A673 (cell line): ENCODE results near the gene SDCCAG8. TPM values are rescaled to one million over a fixed set of nuclear protein-coding genes. Genes with fewer than 3 reads are reported as not detected.

ENCODE experiments used
- BruUV-seq: library from RNA; stranded (reverse); fragments of 400-500 nt; replicated peaks from 2 replicates; lab custom pipeline; 2021; lab: Mats Ljungman, UMichigan
- CTCF ChIA-PET: fragments of 300-600 bp; sonication (Branson Sonifier 250); formaldehyde crosslinking; loops from one replicate; lab custom pipeline; 2022; ENCODE audit warnings: antibody characterized with exemption; lab: Charles Lee
- POLR2A ChIA-PET: fragments of 300-600 bp; sonication (Branson Sonifier 250); formaldehyde crosslinking; loops from one replicate; lab custom pipeline; 2022; ENCODE audit warnings: antibody characterized with exemption; ENCODE audit not compliant: low non-redundant PET; lab: Charles Lee
- DNase-seq: peaks from one replicate; pipeline ENCODE4 v3.0.0-alpha.2; 2015; ENCODE audit warnings: low spot score
- H3K27ac ChIP-seq: fragments of 200-600 bp; sonication (generic); 2 replicates; pipeline ENCODE4 v1.5.1; 2016; ENCODE audit warnings: mixed run types, low read depth, mild to moderate bottlenecking, mixed read lengths, antibody characterized with exemption, low read length; ENCODE audit not compliant: poor library complexity, severe bottlenecking
- H3K27me3 ChIP-seq: fragments of 200-600 bp; sonication (generic); replicated peaks from 2 replicates; pipeline ENCODE4 v1.6.1; 2017; ENCODE audit warnings: mixed run types, low read depth, mild to moderate bottlenecking, mixed read lengths, antibody characterized with exemption, low read length; ENCODE audit not compliant: insufficient read depth, poor library complexity
- H3K36me3 ChIP-seq: fragments of 200-600 bp; sonication (generic); 2 replicates; pipeline ENCODE4 v1.6.1; 2016; ENCODE audit warnings: mixed run types, mild to moderate bottlenecking, mixed read lengths, antibody characterized with exemption, low read length; ENCODE audit not compliant: insufficient read depth, poor library complexity, severe bottlenecking
- H3K4me1 ChIP-seq: fragments of 200-600 bp; sonication (generic); 2 replicates; pipeline ENCODE4 v1.6.1; 2017; ENCODE audit warnings: mixed run types, mild to moderate bottlenecking, mixed read lengths, antibody characterized with exemption, low read length; ENCODE audit not compliant: insufficient read depth, poor library complexity, severe bottlenecking
- H3K4me3 ChIP-seq: fragments of 200-600 bp; sonication (generic); 2 replicates; pipeline ENCODE4 v1.5.1; 2016; ENCODE audit warnings: low read depth, mixed run types, mild to moderate bottlenecking, mixed read lengths, low read length; ENCODE audit not compliant: poor library complexity, severe bottlenecking
- H3K9me3 ChIP-seq: fragments of 200-600 bp; sonication (generic); 2 replicates; pipeline ENCODE4 v1.6.1; 2016; ENCODE audit warnings: mixed run types, low read depth, mild to moderate bottlenecking, mixed read lengths, antibody characterized with exemption, low read length; ENCODE audit not compliant: poor library complexity, severe bottlenecking
- EZH2 ChIP-seq: fragments of 200-600 bp; sonication (generic); IDR thresholded peaks from 2 replicates; pipeline ENCODE4 v1.6.1; 2017; ENCODE audit warnings: borderline replicate concordance, low read depth, mild to moderate bottlenecking, mixed read lengths, antibody characterized with exemption, low read length; ENCODE audit not compliant: poor library complexity, severe bottlenecking
- intact Hi-C: fragments of 100-400 bp; cut with micrococcal nuclease; formaldehyde crosslinking; loops from one replicate; pipeline ENCODE4 v1.10.0; 2022; ENCODE audit not compliant: unreplicated experiment
- total RNA-seq: library from RNA; stranded (reverse); gene quantifications from 2 replicates; pipeline ENCODE4 v1.2.3, GENCODE V29; 2021
- TF ChIP-seq, protein P1 (sequence below): fragments of 300-800, 200-600 bp; sonication (generic); conservative IDR thresholded peaks from 2 replicates; pipeline ENCODE4 v1.5.1; 2017; ENCODE audit warnings: low read depth, mild to moderate bottlenecking, antibody characterized with exemption, low read length, moderate library complexity, mixed read lengths

The SDCCAG8 gene
- total RNA-seq, 1 experiment from 2014 or later, result 9.1 TPM

DNA sequence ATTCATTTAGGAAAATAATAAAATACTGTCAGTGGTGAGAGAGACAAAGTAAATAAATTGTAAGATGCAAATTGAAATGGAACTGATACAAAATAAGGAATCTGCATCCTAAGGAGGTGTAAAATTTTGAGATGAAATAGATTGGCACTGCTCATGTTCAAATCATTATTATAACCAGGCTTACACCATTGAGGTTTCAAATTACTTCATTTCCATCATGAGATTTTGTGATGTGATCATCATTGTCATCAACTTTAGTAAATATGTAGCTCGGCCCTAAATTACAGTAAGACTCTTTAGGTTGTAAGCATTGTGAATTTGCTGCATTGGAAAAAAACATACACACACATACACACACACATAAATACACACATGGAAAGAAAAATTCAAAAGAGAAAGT lies 123.4 kb downstream of the SDCCAG8 start:
- BruUV-seq, result no TSS peak
- no peak for TF ChIP-seq EZH2
- TF ChIP-seq, protein P1, sequence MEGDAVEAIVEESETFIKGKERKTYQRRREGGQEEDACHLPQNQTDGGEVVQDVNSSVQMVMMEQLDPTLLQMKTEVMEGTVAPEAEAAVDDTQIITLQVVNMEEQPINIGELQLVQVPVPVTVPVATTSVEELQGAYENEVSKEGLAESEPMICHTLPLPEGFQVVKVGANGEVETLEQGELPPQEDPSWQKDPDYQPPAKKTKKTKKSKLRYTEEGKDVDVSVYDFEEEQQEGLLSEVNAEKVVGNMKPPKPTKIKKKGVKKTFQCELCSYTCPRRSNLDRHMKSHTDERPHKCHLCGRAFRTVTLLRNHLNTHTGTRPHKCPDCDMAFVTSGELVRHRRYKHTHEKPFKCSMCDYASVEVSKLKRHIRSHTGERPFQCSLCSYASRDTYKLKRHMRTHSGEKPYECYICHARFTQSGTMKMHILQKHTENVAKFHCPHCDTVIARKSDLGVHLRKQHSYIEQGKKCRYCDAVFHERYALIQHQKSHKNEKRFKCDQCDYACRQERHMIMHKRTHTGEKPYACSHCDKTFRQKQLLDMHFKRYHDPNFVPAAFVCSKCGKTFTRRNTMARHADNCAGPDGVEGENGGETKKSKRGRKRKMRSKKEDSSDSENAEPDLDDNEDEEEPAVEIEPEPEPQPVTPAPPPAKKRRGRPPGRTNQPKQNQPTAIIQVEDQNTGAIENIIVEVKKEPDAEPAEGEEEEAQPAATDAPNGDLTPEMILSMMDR, result no peak
- H3K4me3 ChIP-seq, result no peak overlapping the region
- H3K27me3 ChIP-seq, result no peaks in the 10 kb centered on the region
- POLR2A ChIA-PET, result no interaction called here
- no peaks in the 10 kb centered on the region for H3K36me3 ChIP-seq
- intact Hi-C loops, result no loop called here
- CTCF ChIA-PET, result no interaction called here
- no peaks in the 10 kb centered on the region for H3K9me3 ChIP-seq
- no peak for DNase-seq
- H3K4me1 ChIP-seq, result no peaks in the 10 kb centered on the region
- H3K27ac ChIP-seq, result no peak overlapping the region

DNA sequence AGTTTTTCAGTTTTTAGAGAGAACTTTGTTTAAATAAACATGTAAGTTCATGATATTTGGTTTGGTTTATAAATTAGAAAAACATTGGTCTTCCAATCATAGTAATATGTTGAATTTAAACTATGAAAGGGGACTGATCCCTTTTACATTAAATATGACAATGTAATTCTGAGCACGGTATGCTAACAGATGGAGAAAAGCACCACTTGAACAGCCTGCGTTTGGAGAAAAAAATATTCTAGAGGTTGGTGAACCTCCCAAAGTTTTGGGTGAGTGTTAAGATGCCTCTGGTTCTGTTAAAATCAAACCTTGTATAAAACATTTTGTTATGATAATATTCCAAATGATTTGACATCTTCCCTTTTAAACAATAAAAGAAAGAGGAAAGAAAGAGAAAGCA lies 123.9 kb downstream of the SDCCAG8 start:
- TF ChIP-seq EZH2, result no peak
- TF ChIP-seq, protein P1, result no peak
- DNase-seq, result no peak
- no peaks in the 10 kb centered on the region for H3K4me1 ChIP-seq
- ChIA-PET CTCF (no interaction called here), POLR2A (no interaction called here)
- intact Hi-C loops, result no loop called here
- H3K27me3 ChIP-seq, result no peaks in the 10 kb centered on the region
- no TSS peak for BruUV-seq
- H3K9me3 ChIP-seq, result no peaks in the 10 kb centered on the region
- H3K27ac ChIP-seq, result no peak overlapping the region
- H3K4me3 ChIP-seq, result no peak overlapping the region
- no peaks in the 10 kb centered on the region for H3K36me3 ChIP-seq

DNA sequence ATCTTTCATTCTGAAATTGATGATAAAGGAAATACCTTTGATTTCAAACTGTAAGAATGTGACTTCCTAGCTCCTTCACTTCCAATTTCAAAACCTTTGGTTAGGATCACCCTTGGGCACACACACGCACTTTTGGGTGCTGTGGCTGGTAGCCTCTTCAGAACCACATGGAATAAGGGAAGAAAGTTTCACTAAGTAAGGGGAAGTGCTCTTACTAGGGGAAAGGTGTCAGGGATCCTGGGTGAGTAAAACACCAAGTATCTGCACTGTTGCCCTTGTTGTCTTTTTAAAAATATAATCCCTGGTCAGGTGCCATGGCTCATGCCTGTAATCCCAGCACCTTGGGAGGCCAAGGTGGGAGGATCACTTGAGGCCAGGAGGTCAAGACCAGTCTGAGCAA lies 132.4 kb downstream of the SDCCAG8 start:
- no peak overlapping the region for H3K27ac ChIP-seq
- TF ChIP-seq, protein P1, result no peak
- TF ChIP-seq EZH2, result no peak
- no peaks in the 10 kb centered on the region for H3K27me3 ChIP-seq
- no peaks in the 10 kb centered on the region for H3K4me1 ChIP-seq
- no peaks in the 10 kb centered on the region for H3K9me3 ChIP-seq
- H3K4me3 ChIP-seq, result no peak overlapping the region
- intact Hi-C loops, result no loop called here
- no peak for DNase-seq
- H3K36me3 ChIP-seq, result no peaks in the 10 kb centered on the region
- no TSS peak for BruUV-seq
- CTCF ChIA-PET, result no interaction called here
- POLR2A ChIA-PET, result no interaction called here
